GM20000 (cell line): ENCODE measurements around the gene FLCN.

ENCODE experiments used
- DNase-seq: peaks from one replicate; pipeline ENCODE4 v3.0.0; 2012; ENCODE audit warnings: low spot score
- TF ChIP-seq, protein P1 (sequence below): IDR thresholded peaks from 2 replicates; pipeline ENCODE4 v1.5.1; 2012; ENCODE audit warnings: mild to moderate bottlenecking, control low read depth; ENCODE audit errors: extremely low read depth, missing control alignments

The FLCN gene

DNA sequence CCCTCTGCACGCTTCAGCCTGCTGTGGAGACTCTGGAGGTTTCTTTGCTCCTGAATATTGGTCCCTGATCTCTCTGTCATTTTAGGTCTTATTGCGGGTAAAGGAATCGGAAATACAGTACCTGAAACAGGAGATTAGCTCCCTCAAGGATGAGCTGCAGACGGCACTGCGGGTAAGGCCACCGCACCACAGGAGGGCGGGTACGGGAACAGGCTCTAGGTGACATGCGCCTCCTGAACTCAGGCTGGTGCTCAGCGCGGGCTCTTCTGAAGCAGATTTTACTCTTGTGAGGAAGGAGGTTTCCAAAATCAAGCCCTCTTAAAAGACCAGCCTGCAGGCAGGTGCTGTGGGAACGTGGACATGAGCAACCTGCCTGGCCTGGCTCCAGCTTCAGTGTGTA, 60.6 kb downstream of the FLCN start:
- DNase-seq: no peak
- TF ChIP-seq, protein P1, sequence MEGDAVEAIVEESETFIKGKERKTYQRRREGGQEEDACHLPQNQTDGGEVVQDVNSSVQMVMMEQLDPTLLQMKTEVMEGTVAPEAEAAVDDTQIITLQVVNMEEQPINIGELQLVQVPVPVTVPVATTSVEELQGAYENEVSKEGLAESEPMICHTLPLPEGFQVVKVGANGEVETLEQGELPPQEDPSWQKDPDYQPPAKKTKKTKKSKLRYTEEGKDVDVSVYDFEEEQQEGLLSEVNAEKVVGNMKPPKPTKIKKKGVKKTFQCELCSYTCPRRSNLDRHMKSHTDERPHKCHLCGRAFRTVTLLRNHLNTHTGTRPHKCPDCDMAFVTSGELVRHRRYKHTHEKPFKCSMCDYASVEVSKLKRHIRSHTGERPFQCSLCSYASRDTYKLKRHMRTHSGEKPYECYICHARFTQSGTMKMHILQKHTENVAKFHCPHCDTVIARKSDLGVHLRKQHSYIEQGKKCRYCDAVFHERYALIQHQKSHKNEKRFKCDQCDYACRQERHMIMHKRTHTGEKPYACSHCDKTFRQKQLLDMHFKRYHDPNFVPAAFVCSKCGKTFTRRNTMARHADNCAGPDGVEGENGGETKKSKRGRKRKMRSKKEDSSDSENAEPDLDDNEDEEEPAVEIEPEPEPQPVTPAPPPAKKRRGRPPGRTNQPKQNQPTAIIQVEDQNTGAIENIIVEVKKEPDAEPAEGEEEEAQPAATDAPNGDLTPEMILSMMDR: no peak

DNA sequence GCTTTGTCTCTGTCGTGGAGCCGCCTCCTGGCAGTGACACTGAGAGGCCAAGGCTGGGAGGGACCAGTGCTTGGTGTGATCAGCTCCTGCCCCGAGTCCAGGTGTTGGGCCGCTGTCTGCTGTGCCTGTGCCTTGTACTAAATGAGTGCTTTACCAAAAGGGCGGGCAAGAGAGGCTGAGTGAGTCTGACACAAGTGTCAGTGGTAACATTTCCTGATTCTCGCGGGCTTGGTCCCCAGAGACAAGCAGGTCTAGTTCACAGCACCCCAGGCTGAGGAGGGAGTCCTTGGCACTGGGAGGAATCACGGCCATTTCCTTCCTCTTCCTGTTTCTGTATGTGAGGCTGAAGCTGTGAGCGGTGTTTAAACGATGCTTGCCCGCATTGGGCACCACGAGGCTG, 61.1 kb downstream of the FLCN start:
- DNase-seq: no peak
- TF ChIP-seq, protein P1: no peak

DNA sequence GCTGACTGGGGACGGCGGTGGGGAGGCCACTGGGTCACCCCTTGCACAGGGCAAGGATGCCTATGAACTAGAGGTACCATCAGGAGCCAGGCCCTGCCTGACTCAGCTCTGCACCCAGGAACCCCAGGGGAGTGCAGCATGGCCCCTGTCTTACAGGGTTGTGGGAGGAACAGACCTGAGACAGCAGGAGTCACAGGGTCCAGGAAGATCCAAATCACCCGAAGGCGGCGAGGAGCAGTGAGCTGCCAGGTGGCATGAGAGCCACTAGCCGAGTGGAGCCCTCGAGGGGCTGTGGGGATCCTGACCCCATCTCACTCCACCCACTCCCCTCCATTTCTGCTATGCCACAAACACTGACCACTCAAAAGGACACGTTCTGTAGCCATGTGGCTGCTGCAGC, 61.6 kb downstream of the FLCN start:
- TF ChIP-seq, protein P1: no peak
- DNase-seq: no peak

DNA sequence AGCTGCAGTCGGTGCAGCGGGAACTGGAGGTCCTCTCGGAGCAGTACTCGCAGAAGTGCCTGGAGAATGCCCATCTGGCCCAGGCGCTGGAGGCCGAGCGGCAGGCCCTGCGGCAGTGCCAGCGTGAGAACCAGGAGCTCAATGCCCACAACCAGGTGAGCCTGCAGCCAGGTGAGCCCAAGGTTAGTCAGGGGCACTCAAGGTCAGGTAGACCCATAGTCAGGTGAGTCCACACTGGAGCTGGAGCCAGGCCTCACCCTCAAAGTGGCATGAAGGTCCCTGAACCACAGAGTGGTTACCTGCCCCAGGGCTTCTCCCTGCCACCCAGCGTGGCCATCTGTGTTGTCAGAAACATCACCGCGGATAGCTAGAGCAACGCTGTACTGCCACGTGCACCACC, 63.0 kb downstream of the FLCN start:
- TF ChIP-seq, protein P1: no peak
- DNase-seq: no peak

DNA sequence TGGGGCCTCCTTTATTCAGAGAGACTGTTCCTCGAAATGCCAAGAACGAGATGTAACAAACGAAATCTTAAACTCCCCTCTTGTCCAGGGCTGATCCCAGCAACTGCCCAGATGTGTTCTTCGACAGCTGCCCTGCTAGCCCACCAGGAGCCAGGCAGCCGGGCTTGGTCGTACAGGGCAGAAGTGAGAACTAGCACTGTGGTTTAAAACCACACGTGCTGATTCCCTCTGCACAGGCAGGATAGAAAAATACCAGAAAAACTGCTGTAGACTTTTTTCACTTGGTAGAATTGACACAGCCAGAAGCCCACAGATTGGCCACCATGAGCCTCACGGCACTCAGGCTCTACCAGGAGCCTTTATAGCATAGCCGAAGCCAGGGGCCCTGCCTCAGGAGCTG, 64.0 kb downstream of the FLCN start:
- TF ChIP-seq, protein P1: no peak

DNA sequence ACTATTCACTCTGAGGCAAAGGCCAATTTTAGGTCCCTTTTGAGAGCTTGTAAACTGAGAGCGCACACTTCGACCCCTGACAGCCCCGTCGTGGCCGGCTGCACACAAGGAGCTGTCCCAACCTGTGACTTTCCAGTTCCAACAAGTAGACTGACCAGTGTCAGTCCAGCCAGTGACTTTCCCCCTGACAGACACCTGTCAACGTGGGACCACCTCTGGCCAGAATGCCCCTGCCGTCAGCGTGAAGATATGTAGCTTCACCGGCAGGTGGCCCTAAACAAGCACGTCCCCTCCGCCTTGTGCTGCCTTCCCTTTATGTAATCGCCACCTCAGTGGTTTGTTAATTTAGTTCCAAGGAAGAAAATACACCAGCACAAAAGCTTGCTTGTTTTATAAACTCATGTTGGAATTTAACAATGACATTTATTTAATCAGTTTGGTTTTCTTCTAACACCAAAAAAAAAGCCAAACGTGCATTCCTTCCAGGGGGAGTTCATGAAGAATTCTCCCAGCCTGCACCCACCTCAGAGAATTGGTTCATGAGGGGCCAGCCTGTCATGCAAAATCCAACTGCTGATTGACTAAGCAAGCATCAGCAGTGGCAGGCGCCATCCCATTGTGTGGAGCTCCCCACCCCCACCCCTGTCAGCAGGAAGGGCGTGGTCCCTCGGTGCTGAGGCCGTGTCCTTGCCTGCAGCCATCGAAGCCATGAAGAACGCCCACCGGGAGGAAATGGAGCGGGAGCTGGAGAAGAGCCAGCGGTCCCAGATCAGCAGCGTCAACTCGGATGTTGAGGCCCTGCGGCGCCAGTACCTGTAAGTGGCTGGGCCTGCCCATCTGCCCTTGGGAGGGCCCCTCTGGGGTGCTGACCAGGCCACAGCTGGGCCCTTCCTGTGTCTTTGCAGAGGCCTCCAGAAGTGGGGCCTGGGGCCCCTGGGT, 64.7 kb downstream of the FLCN start:
- TF ChIP-seq, protein P1: no peak
- DNase-seq: no peak

More for the DNA sequence above, 64.0 kb downstream of the FLCN start:
- DNase-seq: no peak

DNA sequence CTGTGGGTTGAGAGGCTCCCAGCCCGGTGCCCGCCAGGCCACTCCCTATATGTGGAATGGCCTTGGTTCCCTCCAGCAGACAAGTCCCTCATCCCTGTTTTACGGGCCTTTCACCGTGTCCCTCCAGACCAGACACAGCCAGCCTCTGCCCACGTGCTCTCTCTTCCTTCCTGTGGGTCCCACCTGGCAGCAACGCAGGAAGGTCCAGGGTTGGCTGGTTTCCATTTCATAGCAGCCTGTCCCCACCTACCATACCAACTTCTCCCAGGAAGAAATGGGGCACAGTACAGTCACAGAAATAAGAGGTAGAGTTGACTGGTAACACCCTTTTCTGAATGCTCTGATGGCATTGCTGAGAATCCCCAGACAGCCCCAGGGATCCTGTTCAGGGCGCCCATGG, 65.8 kb downstream of the FLCN start:
- TF ChIP-seq, protein P1: no peak
- DNase-seq: no peak
